ENCODE measurements around the gene EPYC.

DNA sequence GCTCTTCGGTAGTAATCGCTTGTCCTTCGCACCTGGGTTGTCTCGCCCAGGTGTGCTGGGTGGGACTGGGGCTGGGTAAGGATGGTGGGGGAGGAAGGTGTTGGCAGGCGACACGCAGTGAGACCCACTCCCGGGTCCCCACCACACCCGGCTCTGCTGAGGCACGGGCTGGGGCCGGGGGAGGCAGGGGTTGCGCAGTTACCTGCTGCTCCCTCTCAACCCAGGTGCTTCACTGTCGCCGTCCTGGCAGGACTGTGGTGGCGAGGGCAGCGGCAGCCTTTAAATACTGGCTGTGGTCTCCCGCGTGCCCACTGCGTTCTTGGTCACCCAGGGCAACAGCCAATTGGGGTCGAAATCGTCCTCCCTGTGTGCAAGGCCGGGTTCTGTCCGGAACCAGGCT lies 49.9 kb downstream of the EPYC start, which contains the start of gene CCER1:
- TF ChIP-seq, protein P1, sequence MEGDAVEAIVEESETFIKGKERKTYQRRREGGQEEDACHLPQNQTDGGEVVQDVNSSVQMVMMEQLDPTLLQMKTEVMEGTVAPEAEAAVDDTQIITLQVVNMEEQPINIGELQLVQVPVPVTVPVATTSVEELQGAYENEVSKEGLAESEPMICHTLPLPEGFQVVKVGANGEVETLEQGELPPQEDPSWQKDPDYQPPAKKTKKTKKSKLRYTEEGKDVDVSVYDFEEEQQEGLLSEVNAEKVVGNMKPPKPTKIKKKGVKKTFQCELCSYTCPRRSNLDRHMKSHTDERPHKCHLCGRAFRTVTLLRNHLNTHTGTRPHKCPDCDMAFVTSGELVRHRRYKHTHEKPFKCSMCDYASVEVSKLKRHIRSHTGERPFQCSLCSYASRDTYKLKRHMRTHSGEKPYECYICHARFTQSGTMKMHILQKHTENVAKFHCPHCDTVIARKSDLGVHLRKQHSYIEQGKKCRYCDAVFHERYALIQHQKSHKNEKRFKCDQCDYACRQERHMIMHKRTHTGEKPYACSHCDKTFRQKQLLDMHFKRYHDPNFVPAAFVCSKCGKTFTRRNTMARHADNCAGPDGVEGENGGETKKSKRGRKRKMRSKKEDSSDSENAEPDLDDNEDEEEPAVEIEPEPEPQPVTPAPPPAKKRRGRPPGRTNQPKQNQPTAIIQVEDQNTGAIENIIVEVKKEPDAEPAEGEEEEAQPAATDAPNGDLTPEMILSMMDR (tag by site-specific recombination; IDR thresholded peaks at IDR 0.05) = no peak
- TF ChIP-seq ZNF174 (tag by site-specific recombination; IDR thresholded peaks at IDR 0.05) (no peak), ZNF777 (tag by site-specific recombination; IDR thresholded peaks at IDR 0.05; ENCODE audit: borderline replicate concordance) (no peak), ZEB2 (tag by site-specific recombination; IDR thresholded peaks at IDR 0.05) (no peak), HOXA7 (CRISPR knock-in tag; IDR thresholded peaks at IDR 0.05; ENCODE audit: borderline replicate concordance) (no peak)
- TF ChIP-seq, protein P2, sequence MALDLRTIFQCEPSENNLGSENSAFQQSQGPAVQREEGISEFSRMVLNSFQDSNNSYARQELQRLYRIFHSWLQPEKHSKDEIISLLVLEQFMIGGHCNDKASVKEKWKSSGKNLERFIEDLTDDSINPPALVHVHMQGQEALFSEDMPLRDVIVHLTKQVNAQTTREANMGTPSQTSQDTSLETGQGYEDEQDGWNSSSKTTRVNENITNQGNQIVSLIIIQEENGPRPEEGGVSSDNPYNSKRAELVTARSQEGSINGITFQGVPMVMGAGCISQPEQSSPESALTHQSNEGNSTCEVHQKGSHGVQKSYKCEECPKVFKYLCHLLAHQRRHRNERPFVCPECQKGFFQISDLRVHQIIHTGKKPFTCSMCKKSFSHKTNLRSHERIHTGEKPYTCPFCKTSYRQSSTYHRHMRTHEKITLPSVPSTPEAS (tag by site-specific recombination; IDR thresholded peaks at IDR 0.05) = no peak

Data from HEK293 (cell line).